Measurements from ENCODE around the gene RMRP.
A peak's percentile ranks its signal among the peaks of the same experiment; 100 is the strongest.

Gene RMRP

DNA sequence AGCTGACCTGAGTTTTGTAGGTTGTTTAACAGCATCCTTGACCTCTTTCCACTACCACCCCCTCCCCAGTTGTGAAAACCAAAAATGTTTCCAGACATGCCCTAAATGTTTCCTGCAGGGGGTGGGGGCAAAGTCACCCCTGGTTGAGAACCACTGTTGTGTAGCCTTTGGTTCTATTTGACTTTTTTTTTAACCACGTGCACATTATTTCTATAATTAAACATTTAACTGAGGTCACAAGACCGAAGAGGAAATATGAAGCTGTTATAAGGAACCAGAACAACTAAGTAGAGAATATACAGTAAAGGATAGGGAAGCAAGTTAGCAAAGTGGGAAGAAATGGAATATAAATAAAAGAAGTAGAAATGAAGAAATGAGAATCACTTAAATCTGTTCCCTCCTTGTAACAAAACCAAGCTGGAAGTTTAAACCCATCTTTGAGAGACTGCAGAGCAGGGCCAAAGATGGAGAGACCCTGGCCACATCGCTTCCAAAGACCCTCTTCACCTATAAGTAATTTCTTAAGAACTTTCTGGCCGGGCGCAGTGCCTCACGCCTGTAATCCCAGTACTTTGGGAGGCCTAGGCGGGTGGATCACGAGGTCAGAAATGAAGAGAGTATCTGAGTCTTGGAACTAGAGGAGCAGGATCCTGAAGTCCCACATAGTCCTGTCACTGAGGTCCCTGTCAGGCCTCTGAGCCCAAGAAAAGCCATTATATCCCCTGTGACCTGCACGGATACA, 21.5 kb downstream of the RMRP start:
- no peak for DNase-seq
- Histone ChIP-seq H3K79me2 (ENCODE audit: insufficient read depth, low read length) (no peaks in the 10 kb centered on the region), H3K4me3 (ENCODE audit: low read depth in 1 of 2, low read length in 2 of 2) (no peak overlapping the region), H3K27ac (ENCODE audit: low read length) (no peak overlapping the region), H3K27me3 (ENCODE audit: insufficient read depth, low read length, poor library complexity) (no peaks in the 10 kb centered on the region), H3K4me2 (ENCODE audit: insufficient read depth, low read length) (no peak overlapping the region), H3K36me3 (ENCODE audit: insufficient read depth, low read length) (0 out of 2 replicates have a peak, but pooled peaks cover 3% of the 10 kb centered on the region), H3K9ac (ENCODE audit: low read depth, low read length) (no peak overlapping the region), H3K4me1 (ENCODE audit: insufficient read depth, low read length) (peaks cover 26% of the 10 kb centered on the region), H4K20me1 (ENCODE audit: insufficient read depth, low read length) (no peaks in the 10 kb centered on the region), H2AFZ (ENCODE audit: low read depth, low read length) (no peak overlapping the region), H3K9me3 (ENCODE audit: insufficient read depth, low read length, severe bottlenecking) (no peaks in the 10 kb centered on the region)
- ATAC-seq (ENCODE audit: insufficient read depth, low read depth), result no peak
- no peak for TF ChIP-seq CTCF (IDR thresholded peaks at IDR 0.05; ENCODE audit: borderline replicate concordance, extremely low read depth, low read length, poor library complexity, severe bottlenecking)
- TF ChIP-seq EZH2 (IDR thresholded peaks at IDR 0.05; ENCODE audit: borderline replicate concordance, low read depth, low read length, severe bottlenecking), result no peak

DNA sequence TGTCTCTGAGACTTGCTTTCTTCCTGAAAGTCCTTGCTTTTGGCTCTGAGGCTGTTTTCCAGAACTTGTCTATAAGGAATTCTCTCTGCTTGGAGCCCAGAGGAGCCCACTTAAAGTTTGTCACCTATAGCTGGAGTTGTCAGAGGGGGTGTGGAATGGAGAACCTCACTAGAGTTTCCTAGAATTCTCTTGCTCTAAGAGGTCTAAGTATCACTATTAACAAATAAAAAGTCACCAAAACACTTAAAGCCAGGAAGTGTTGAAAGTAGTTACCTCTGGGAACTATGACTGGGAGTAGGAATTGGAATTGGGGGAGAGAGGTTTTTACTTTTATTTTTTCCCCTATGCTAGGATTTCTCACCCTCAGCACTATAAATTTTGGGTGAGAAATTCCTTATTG, 22.1 kb downstream of the RMRP start:
- no peak overlapping the region for H3K9ac ChIP-seq (ENCODE audit: low read depth, low read length)
- H2AFZ ChIP-seq (ENCODE audit: low read depth, low read length), result no peak overlapping the region
- no peak for TF ChIP-seq CTCF (IDR thresholded peaks at IDR 0.05; ENCODE audit: borderline replicate concordance, extremely low read depth, low read length, poor library complexity, severe bottlenecking)
- no peak for TF ChIP-seq EZH2 (IDR thresholded peaks at IDR 0.05; ENCODE audit: borderline replicate concordance, low read depth, low read length, severe bottlenecking)
- H3K9me3 ChIP-seq (ENCODE audit: insufficient read depth, low read length, severe bottlenecking), result no peaks in the 10 kb centered on the region
- H3K27me3 ChIP-seq (ENCODE audit: insufficient read depth, low read length, poor library complexity), result no peaks in the 10 kb centered on the region
- ATAC-seq (ENCODE audit: insufficient read depth, low read depth) (no peak), DNase-seq (no peak)
- H3K4me3 ChIP-seq (ENCODE audit: low read depth in 1 of 2, low read length in 2 of 2), result no peak overlapping the region
- 0 out of 2 replicates have a peak, but pooled peaks cover under 1% of the 10 kb centered on the region for H3K36me3 ChIP-seq (ENCODE audit: insufficient read depth, low read length)
- H3K4me1 ChIP-seq (ENCODE audit: insufficient read depth, low read length), result peaks cover 26% of the 10 kb centered on the region
- no peak overlapping the region for H3K4me2 ChIP-seq (ENCODE audit: insufficient read depth, low read length)
- H3K79me2 ChIP-seq (ENCODE audit: insufficient read depth, low read length), result no peaks in the 10 kb centered on the region
- H4K20me1 ChIP-seq (ENCODE audit: insufficient read depth, low read length), result no peaks in the 10 kb centered on the region
- no peak overlapping the region for H3K27ac ChIP-seq (ENCODE audit: low read length)

- Histone ChIP-seq H3K4me1 (ENCODE audit: insufficient read depth, low read length) (peaks cover 6% of the 10 kb centered on the region; the same call in 1 of the 2 replicates), H3K9me3 (ENCODE audit: insufficient read depth, low read length, severe bottlenecking) (no peaks in the 10 kb centered on the region), H3K36me3 (ENCODE audit: insufficient read depth, low read length) (no peaks in the 10 kb centered on the region), H3K27me3 (ENCODE audit: insufficient read depth, low read length, poor library complexity) (no peaks in the 10 kb centered on the region), H3K27ac (ENCODE audit: low read length) (no peak overlapping the region), H3K4me2 (ENCODE audit: insufficient read depth, low read length) (no peak overlapping the region), H3K9ac (ENCODE audit: low read depth, low read length) (no peak overlapping the region), H2AFZ (ENCODE audit: low read depth, low read length) (no peak overlapping the region), H3K4me3 (ENCODE audit: low read depth in 1 of 2, low read length in 2 of 2) (no peak overlapping the region), H3K79me2 (ENCODE audit: insufficient read depth, low read length) (no peaks in the 10 kb centered on the region), H4K20me1 (ENCODE audit: insufficient read depth, low read length) (no peaks in the 10 kb centered on the region)
- ATAC-seq (ENCODE audit: insufficient read depth, low read depth) (peak; percentile 40; the same call in 1 of the 3 replicates), DNase-seq (no peak)
- no peak for TF ChIP-seq EZH2 (IDR thresholded peaks at IDR 0.05; ENCODE audit: borderline replicate concordance, low read depth, low read length, severe bottlenecking)
- no peak for TF ChIP-seq CTCF (IDR thresholded peaks at IDR 0.05; ENCODE audit: borderline replicate concordance, extremely low read depth, low read length, poor library complexity, severe bottlenecking)
Observed at GRCh38 chr9:35629597-35629996, 28.2 kb downstream of the RMRP start.

Data from DND-41 (cell line).